Panc1 (cell line): ENCODE data around the gene S100A16. TPM values are rescaled to one million over a fixed set of nuclear protein-coding genes. Genes with fewer than 3 reads are reported as not detected.

Experiments used
- ATAC-seq: fragments of 200-7000 bp; cut with Tn5 transposase; 2 replicates; pipeline ENCODE4 v1.9.1; 2020; ENCODE audit warnings: mild to moderate bottlenecking, moderate library complexity
- BruUV-seq: library from RNA; stranded (reverse); fragments of 400-500 nt; replicated peaks from 2 replicates; lab custom pipeline; 2021; lab: Mats Ljungman, UMichigan
- CTCF ChIA-PET: fragments of 300-600 bp; sonication (Branson Sonifier 250); formaldehyde crosslinking; loops from one replicate; lab custom pipeline; 2022; ENCODE audit warnings: antibody characterized with exemption; lab: Charles Lee
- POLR2A ChIA-PET: fragments of 300-600 bp; sonication (Branson Sonifier 250); formaldehyde crosslinking; loops from one replicate; lab custom pipeline; 2022; ENCODE audit warnings: antibody characterized with exemption; lab: Charles Lee
- DNase-seq: peaks from one replicate; pipeline ENCODE4 v3.0.0-alpha.2; 2010; ENCODE audit warnings: low read depth, low spot score
- H3K27ac ChIP-seq: 2 replicates; pipeline ENCODE4 v1.5.1; 2011; ENCODE audit warnings: mild to moderate bottlenecking, low read length, inconsistent platforms
- H3K27me3 ChIP-seq: fragments of 200-500 bp; sonication (Bioruptor generic); 2 replicates; pipeline ENCODE4 v1.6.0; 2014; ENCODE audit warnings: low read length, inconsistent platforms; ENCODE audit not compliant: control insufficient read depth, insufficient read depth
- H3K36me3 ChIP-seq: fragments of 200-500 bp; sonication (Bioruptor generic); 2 replicates; pipeline ENCODE4 v1.5.1; 2014; ENCODE audit warnings: inconsistent platforms, mild to moderate bottlenecking, low read length, moderate library complexity; ENCODE audit not compliant: control insufficient read depth, insufficient read depth
- H3K4me1 ChIP-seq: 2 replicates; pipeline ENCODE4 v1.5.1; 2011; ENCODE audit warnings: inconsistent platforms, mild to moderate bottlenecking, low read length, moderate library complexity; ENCODE audit not compliant: control insufficient read depth, insufficient read depth
- H3K4me3 ChIP-seq, 2 experiments: 2 replicates each; pipeline ENCODE4 v1.5.1; 2011 to 2012; ENCODE audit warnings: low read depth in 2 of 2, low read length in 2 of 2, mild to moderate bottlenecking in 2 of 2, inconsistent platforms in 1 of 2, moderate library complexity in 1 of 2
- H3K9me3 ChIP-seq: fragments of 200-500 bp; sonication (Bioruptor generic); 2 replicates; pipeline ENCODE4 v1.5.1; 2014; ENCODE audit warnings: low read depth, mild to moderate bottlenecking, inconsistent platforms, low read length, moderate library complexity; ENCODE audit not compliant: control insufficient read depth, insufficient read depth
- CTCF ChIP-seq: fragments of 450-650 bp; IDR thresholded peaks from 2 replicates; pipeline ENCODE4 v1.5.1; 2017; ENCODE audit warnings: mild to moderate bottlenecking
- POLR2AphosphoS5 ChIP-seq: IDR thresholded peaks from 2 replicates; pipeline ENCODE4 v1.6.1; 2012; ENCODE audit warnings: mild to moderate bottlenecking, low read depth, low read length, moderate library complexity
- REST ChIP-seq, 2 experiments: IDR thresholded peaks; 2 replicates each; pipeline ENCODE4 v1.6.1; 2011 to 2012; ENCODE audit warnings: low read depth in 2 of 2, control low read depth in 1 of 2, low read length in 1 of 2, mild to moderate bottlenecking in 1 of 2, moderate library complexity in 1 of 2; ENCODE audit not compliant: insufficient read depth in 1 of 2
- SIN3A ChIP-seq: IDR thresholded peaks from 2 replicates; pipeline ENCODE4 v1.6.1; 2012; ENCODE audit warnings: low read depth, mild to moderate bottlenecking, low read length, moderate library complexity, borderline replicate concordance; ENCODE audit not compliant: insufficient read depth
- TCF7L2 ChIP-seq: IDR thresholded peaks from 2 replicates; pipeline ENCODE4 v1.6.1; 2011; ENCODE audit warnings: mild to moderate bottlenecking, low read depth, low read length, inconsistent platforms
- in situ Hi-C: cut with HindIII; loops from 2 replicates; pipeline ENCODE4 v1.10.0; 2016; ENCODE audit warnings: low sequenced_read_pairs, low pct_unique_long_range_greater_than_20kb
- intact Hi-C: fragments of 100-400 bp; cut with micrococcal nuclease; formaldehyde crosslinking; loops from one replicate; pipeline ENCODE4 v1.10.0; 2022; ENCODE audit not compliant: unreplicated experiment
- total RNA-seq: library from RNA; stranded (reverse); gene quantifications from one replicate; pipeline ENCODE4 v1.2.1, GENCODE V29; 2021; ENCODE audit not compliant: unreplicated experiment

S100A16 gene
- total RNA-seq, 1 experiment from 2014 or later = 61.6 TPM

DNA sequence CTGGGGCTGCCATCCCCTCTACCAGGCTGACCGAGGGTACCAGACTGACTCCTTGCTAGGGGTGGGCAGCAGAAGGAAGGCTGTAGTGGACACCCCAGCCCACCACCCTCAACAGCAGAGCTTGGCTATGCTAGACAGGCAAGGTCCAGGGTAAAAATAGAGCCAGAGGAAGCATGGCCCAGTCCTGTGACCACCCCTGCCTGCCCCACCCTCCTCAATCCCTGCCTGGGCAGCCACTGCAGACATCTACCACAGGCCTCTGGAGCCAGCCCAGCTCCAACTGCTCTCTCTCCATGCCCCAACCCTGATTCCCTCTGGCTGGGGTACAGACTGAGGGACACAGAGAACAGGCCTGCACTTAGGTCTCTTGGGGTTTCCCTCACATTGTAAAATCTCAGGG lies 17.0 kb upstream of the S100A16 start:
- intact Hi-C loops = no loop called here
- DNase-seq (no peak), ATAC-seq (no peak)
- TF ChIP-seq REST (IDR thresholded peaks at IDR 0.05; ENCODE audit: insufficient read depth in 1 of 2, low read depth in 2 of 2, low read length in 1 of 2) (no peak), POLR2AphosphoS5 (no peak), CTCF (no peak), SIN3A (no peak), TCF7L2 (no peak)
- H3K4me3 ChIP-seq = no peak overlapping the region
- in situ Hi-C loops = no loop called here
- H3K36me3 ChIP-seq = no peaks in the 10 kb centered on the region; the same call in 1 of the 2 replicates
- H3K27me3 ChIP-seq = no peaks in the 10 kb centered on the region
- ChIA-PET CTCF (no interaction called here), POLR2A (interaction anchor here (0.5 kb wide), 1 partner anchor 28 kb away, joined by 7 read pairs; the partner anchor contains the start of gene SNAPIN)
- BruUV-seq = no TSS peak
- H3K4me1 ChIP-seq = peaks cover 40% of the 10 kb centered on the region
- no peaks in the 10 kb centered on the region for H3K9me3 ChIP-seq
- H3K27ac ChIP-seq = no peak overlapping the region; the same call in 1 of the 2 replicates

DNA sequence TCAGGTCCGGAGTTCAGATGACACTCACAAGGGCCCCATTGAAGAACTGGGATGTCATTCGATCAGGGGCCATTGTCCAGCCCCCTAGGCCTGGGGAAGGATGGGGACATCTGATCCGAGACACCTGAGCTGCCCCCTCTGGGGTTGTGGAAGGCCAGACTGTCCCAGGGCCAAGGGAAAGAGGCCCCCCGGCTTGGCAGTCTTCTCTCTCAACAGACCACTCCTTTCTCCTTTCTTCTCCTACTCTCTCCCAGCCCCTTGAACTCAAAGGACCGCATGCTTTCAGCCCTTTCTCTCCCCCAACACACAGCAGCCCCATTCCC lies 16.4 kb upstream of the S100A16 start:
- no peak overlapping the region for H3K27ac ChIP-seq
- TF ChIP-seq TCF7L2 = no peak
- no peak for TF ChIP-seq CTCF
- no peak for TF ChIP-seq REST (IDR thresholded peaks at IDR 0.05; ENCODE audit: insufficient read depth in 1 of 2, low read depth in 2 of 2, low read length in 1 of 2)
- no peak for TF ChIP-seq POLR2AphosphoS5
- TF ChIP-seq SIN3A = no peak
- ATAC-seq = no peak
- no peaks in the 10 kb centered on the region; the same call in 1 of the 2 replicates for H3K36me3 ChIP-seq
- ChIA-PET CTCF (no interaction called here), POLR2A (interaction anchor here (0.6 kb wide), 1 partner anchor 67 kb away, joined by 5 read pairs; no protein-coding TSS in a partner anchor)
- H3K9me3 ChIP-seq = no peaks in the 10 kb centered on the region
- in situ Hi-C loops (no loop called here), intact Hi-C loops (no loop called here)
- BruUV-seq = no TSS peak
- H3K27me3 ChIP-seq = no peaks in the 10 kb centered on the region
- H3K4me3 ChIP-seq = no peak overlapping the region
- DNase-seq = no peak
- H3K4me1 ChIP-seq = peaks cover 40% of the 10 kb centered on the region
